HCT116 (cell line): ENCODE results near the gene ZNF724.

Experiments
- EZH2 ChIP-seq: fragments of 200-600 bp; sonication (generic); IDR thresholded peaks from 2 replicates; pipeline ENCODE4 v1.6.1; 2017; ENCODE audit warnings: antibody characterized with exemption, mixed run types
- FOSL1 ChIP-seq: IDR thresholded peaks from 2 replicates; pipeline ENCODE4 v1.6.1; 2012; ENCODE audit warnings: low read depth
- JUND ChIP-seq: IDR thresholded peaks from 2 replicates; pipeline ENCODE4 v1.6.1; 2012
- POLR2AphosphoS5 ChIP-seq: IDR thresholded peaks from 2 replicates; pipeline ENCODE4 v1.6.1; 2011; ENCODE audit warnings: mild to moderate bottlenecking, low read depth, low read length, moderate library complexity
- SIN3A ChIP-seq: IDR thresholded peaks from 2 replicates; pipeline ENCODE4 v1.6.1; 2012; ENCODE audit warnings: low read depth
- SP1 ChIP-seq: IDR thresholded peaks from 2 replicates; pipeline ENCODE4 v1.6.1; 2012; ENCODE audit warnings: low read depth
- TCF7L2 ChIP-seq: IDR thresholded peaks from 2 replicates; pipeline ENCODE4 v1.7.0; 2011; ENCODE audit warnings: borderline replicate concordance, inconsistent platforms; ENCODE audit not compliant: insufficient read depth, insufficient read length; ENCODE audit errors: extremely low read depth
- YY1 ChIP-seq: IDR thresholded peaks from 2 replicates; pipeline ENCODE4 v1.6.1; 2011; ENCODE audit warnings: low read length, low read depth, moderate library complexity, mild to moderate bottlenecking; ENCODE audit not compliant: insufficient replicate concordance; ENCODE audit errors: extremely low read depth
- ZFX ChIP-seq: fragments of 450-650 bp; IDR thresholded peaks from 2 replicates; pipeline ENCODE4 v1.6.1; 2017
- TF ChIP-seq, protein P1 (sequence below), 3 experiments: fragments of 200-600 bp in 1 of 3; sonication (generic) in 1 of 3; IDR thresholded peaks in 2 of 3; conservative IDR thresholded peaks in 1 of 3; 2 replicates each; pipeline ENCODE4 v1.5.1; 2012 to 2017; ENCODE audit warnings: low read depth in 2 of 3, low read length in 2 of 3, antibody characterized with exemption in 1 of 3, borderline replicate concordance in 1 of 3, control low read depth in 1 of 3, mild to moderate bottlenecking in 1 of 3, mixed read lengths in 1 of 3, mixed run types in 1 of 3, moderate library complexity in 1 of 3; ENCODE audit not compliant: insufficient read depth in 1 of 3
- TF ChIP-seq, protein P2 (sequence below): IDR thresholded peaks from 2 replicates; pipeline ENCODE4 v1.6.1; 2012
- TF ChIP-seq, protein P3 (sequence below): IDR thresholded peaks from 2 replicates; pipeline ENCODE4 v1.6.1; 2012; ENCODE audit warnings: low read depth

DNA sequence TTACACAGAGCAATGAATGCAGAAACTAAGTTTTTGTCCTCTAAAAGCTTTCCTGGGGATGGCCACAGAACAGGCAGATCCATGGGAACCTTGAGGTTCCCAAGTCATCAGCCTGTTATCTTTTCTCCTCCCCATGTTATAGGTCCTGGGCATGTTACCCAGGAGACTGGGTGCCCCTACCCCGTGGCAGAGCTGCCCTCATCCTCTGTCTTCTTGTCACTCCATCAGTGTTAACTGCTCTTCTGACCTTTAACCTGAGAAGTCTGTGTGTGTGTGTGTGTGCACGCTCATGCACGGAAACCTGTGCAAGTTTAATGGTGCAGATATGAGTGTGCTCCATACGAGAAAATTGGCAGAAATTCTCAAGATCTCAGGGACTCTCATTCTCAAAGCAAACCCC lies 43.9 kb upstream of the ZNF724 start:
- TF ChIP-seq SP1 = no peak
- TF ChIP-seq, protein P1, sequence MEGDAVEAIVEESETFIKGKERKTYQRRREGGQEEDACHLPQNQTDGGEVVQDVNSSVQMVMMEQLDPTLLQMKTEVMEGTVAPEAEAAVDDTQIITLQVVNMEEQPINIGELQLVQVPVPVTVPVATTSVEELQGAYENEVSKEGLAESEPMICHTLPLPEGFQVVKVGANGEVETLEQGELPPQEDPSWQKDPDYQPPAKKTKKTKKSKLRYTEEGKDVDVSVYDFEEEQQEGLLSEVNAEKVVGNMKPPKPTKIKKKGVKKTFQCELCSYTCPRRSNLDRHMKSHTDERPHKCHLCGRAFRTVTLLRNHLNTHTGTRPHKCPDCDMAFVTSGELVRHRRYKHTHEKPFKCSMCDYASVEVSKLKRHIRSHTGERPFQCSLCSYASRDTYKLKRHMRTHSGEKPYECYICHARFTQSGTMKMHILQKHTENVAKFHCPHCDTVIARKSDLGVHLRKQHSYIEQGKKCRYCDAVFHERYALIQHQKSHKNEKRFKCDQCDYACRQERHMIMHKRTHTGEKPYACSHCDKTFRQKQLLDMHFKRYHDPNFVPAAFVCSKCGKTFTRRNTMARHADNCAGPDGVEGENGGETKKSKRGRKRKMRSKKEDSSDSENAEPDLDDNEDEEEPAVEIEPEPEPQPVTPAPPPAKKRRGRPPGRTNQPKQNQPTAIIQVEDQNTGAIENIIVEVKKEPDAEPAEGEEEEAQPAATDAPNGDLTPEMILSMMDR (IDR thresholded peaks at IDR 0.05 in 2 of 3, conservative IDR thresholded peaks at IDR 0.05 in 1 of 3; ENCODE audit: borderline replicate concordance in 1 of 3, insufficient read depth in 1 of 3, low read depth in 2 of 3, low read length in 2 of 3) = no peak
- TF ChIP-seq ZFX = no peak
- TF ChIP-seq, protein P2, sequence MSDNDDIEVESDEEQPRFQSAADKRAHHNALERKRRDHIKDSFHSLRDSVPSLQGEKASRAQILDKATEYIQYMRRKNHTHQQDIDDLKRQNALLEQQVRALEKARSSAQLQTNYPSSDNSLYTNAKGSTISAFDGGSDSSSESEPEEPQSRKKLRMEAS = no peak
- no peak for TF ChIP-seq JUND
- no peak for TF ChIP-seq YY1
- TF ChIP-seq, protein P3, sequence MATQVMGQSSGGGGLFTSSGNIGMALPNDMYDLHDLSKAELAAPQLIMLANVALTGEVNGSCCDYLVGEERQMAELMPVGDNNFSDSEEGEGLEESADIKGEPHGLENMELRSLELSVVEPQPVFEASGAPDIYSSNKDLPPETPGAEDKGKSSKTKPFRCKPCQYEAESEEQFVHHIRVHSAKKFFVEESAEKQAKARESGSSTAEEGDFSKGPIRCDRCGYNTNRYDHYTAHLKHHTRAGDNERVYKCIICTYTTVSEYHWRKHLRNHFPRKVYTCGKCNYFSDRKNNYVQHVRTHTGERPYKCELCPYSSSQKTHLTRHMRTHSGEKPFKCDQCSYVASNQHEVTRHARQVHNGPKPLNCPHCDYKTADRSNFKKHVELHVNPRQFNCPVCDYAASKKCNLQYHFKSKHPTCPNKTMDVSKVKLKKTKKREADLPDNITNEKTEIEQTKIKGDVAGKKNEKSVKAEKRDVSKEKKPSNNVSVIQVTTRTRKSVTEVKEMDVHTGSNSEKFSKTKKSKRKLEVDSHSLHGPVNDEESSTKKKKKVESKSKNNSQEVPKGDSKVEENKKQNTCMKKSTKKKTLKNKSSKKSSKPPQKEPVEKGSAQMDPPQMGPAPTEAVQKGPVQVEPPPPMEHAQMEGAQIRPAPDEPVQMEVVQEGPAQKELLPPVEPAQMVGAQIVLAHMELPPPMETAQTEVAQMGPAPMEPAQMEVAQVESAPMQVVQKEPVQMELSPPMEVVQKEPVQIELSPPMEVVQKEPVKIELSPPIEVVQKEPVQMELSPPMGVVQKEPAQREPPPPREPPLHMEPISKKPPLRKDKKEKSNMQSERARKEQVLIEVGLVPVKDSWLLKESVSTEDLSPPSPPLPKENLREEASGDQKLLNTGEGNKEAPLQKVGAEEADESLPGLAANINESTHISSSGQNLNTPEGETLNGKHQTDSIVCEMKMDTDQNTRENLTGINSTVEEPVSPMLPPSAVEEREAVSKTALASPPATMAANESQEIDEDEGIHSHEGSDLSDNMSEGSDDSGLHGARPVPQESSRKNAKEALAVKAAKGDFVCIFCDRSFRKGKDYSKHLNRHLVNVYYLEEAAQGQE = no peak
- TF ChIP-seq FOSL1 = no peak
- TF ChIP-seq TCF7L2 = no peak
- no peak for TF ChIP-seq SIN3A
- TF ChIP-seq EZH2 = no peak
- TF ChIP-seq POLR2AphosphoS5 = no peak
